Right lobe of liver (tissue), 6 donors: Measurements from ENCODE around the gene MNS1. TPM values are rescaled to one million over a fixed set of nuclear protein-coding genes. Genes with fewer than 3 reads are reported as not detected.

Experiments
- ATAC-seq, 4 donors: fragments of 200-7000 bp; cut with Tn5 transposase; one replicate each; pipeline ENCODE4 v1.9.1; 2020; ENCODE audit warnings: mild to moderate bottlenecking in 4 of 4, moderate library complexity in 4 of 4
- DNase-seq, 3 donors: peaks; one replicate each; pipeline ENCODE4 v3.0.0-alpha.2; 2020
- H3K27ac ChIP-seq, 3 donors: fragments of 200-600 bp; one replicate each; pipeline ENCODE4 v1.8.0; 2022
- H3K27me3 ChIP-seq, 2 donors: fragments of 200-600 bp; one replicate each; pipeline ENCODE4 v1.8.0; 2022
- H3K36me3 ChIP-seq, 4 donors: fragments of 200-600 bp; sonication (generic) in 1 of 4; one replicate each; pipeline versions ENCODE4 v1.5.1 to v1.8.0; 2017 to 2022; ENCODE audit warnings: control low read depth in 1 of 4
- H3K4me1 ChIP-seq, 4 donors: fragments of 200-600 bp; sonication (generic) in 1 of 4; one replicate each; pipeline versions ENCODE4 v1.5.1 to v1.8.0; 2017 to 2022; ENCODE audit warnings: control low read depth in 1 of 4
- H3K4me3 ChIP-seq, 3 donors: fragments of 200-600 bp; one replicate each; pipeline ENCODE4 v1.8.0; 2022
- H3K9me3 ChIP-seq, 4 donors: fragments of 200-600 bp; sonication (generic) in 1 of 4; one replicate each; pipeline versions ENCODE4 v1.5.1 to v1.8.0; 2017 to 2022; ENCODE audit warnings: control low read depth in 1 of 4
- POLR2A ChIP-seq: fragments of 450-650 bp; IDR thresholded peaks from one replicate; pipeline ENCODE4 v1.6.1; 2017; ENCODE audit warnings: antibody characterized with exemption, mild to moderate bottlenecking
- WGBS: methylation state at CpG from one replicate; pipeline ENCODE4 v1.1.6; 2018; ENCODE audit warnings: low coverage, low lambda C conversion rate; ENCODE audit not compliant: insufficient coverage; ENCODE audit errors: missing lambda C conversion rate; 5-methylcytosine and 5-hydroxymethylcytosine counted together
- intact Hi-C, 2 donors: fragments of 100-400 bp; cut with DNase I; formaldehyde crosslinking; loops; one replicate each; pipeline versions ENCODE4 v1.11.2 to v1.14.1; 2022
- long read RNA-seq: library from polyadenylated mRNA; unstranded; transcript quantifications from one replicate; pipeline ENCODE4 v2.0.0, GENCODE V29; 2019
- total RNA-seq, 6 experiments: library from RNA; depleted of rRNA in 2 of 6; stranded (reverse); fragments of >200 nt in 2 of 6; fragmentation: NEBNext Ultra II Directional in 3 of 6; extraction: Animal tissue kit (Norgen Biotek cat#: 25700) in 3 of 6; gene quantifications; one replicate each; pipeline versions ENCODE4 v1.1.0 to v1.2.4, GENCODE V29; 2016 to 2023
- TF ChIP-seq, protein P1 (sequence below), 4 donors: fragments of 200-600 bp in 3 of 4; fragments of 450-650 bp in 1 of 4; IDR thresholded peaks; one replicate each; pipeline versions ENCODE4 v1.5.1 to v1.8.0; 2016 to 2022; ENCODE audit warnings: antibody characterized with exemption in 4 of 4, mild to moderate bottlenecking in 2 of 4
- donor health status: DM: no; HTN: yes; CAD: no.
- donor health status: DM: no; HTN: no; CAD: no.
- donor health status: DM: no; HTN: no; CAD: no.
- donor health status: DM: no; HTN: yes; CAD: no.
- donor health status: DM: no; HTN: yes; CAD: no.

Gene MNS1, protein sequence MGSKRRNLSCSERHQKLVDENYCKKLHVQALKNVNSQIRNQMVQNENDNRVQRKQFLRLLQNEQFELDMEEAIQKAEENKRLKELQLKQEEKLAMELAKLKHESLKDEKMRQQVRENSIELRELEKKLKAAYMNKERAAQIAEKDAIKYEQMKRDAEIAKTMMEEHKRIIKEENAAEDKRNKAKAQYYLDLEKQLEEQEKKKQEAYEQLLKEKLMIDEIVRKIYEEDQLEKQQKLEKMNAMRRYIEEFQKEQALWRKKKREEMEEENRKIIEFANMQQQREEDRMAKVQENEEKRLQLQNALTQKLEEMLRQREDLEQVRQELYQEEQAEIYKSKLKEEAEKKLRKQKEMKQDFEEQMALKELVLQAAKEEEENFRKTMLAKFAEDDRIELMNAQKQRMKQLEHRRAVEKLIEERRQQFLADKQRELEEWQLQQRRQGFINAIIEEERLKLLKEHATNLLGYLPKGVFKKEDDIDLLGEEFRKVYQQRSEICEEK
- total RNA-seq, result under 1 TPM in 5 of 6 experiments, not detected in 1; 0.18 to 0.58 (median 0.40) TPM
- long read RNA-seq, partial matches to known transcripts, result 1 of 1 reads
- long read RNA-seq, other reads (novel, unspliced or antisense), result 0 of 1 reads

DNA sequence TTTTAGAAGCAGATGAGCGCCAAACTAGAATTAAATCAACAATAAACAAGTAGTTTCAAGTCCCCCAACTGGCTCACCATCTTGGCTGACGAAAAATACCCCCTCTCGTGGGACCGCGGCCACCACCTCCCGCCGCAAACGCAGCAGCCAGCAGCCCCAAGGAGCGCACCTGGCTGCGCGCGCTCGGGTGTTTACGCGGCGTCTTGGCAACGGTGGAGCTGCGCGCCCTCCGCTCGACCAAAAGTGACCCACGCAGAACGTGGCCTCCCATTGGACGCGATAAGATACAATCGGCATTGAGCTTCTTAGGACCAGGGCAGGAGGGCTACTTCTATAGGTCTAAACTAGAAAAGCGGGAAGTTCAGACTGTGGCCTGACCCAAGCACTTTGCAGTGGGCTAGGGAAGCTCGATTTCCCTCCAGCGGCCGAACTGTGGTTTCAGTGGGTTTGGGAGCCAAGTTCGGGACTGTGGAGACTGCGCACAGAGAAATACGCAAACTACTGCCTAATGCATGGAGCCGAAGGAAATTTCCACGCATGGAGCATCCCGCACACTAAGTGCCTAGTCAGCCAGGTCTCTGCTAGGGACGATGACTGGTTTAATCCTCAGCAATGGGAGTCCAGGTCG lies at the start of gene MNS1:
TSS of gene MNS1 (minus strand) at position 245 of the 628 bp plus-strand sequence. CDS start at position 80, 165 bp downstream.
- H3K36me3 ChIP-seq, result no peaks in the 10 kb centered on the region
- peak within 1 kb of the TSS; percentile 53 to 62 (median 58) for H3K4me3 ChIP-seq
- H3K27me3 ChIP-seq, result no peaks in the 10 kb centered on the region
- peak; percentile 91 to 93 (median 93) for DNase-seq
- peaks cover 0 to 10% (median 0%) of the 10 kb centered on the region in 4 donors for H3K4me1 ChIP-seq
- intact Hi-C loops, result no loop called here
- WGBS, result 0% methylated on average over 11 of the region's 38 CpGs
- H3K9me3 ChIP-seq, result no peaks in the 10 kb centered on the region
- ATAC-seq, result peak; percentile 95 to 100 (median 99)
- peak within 1 kb of the TSS in 1 of 3 donors; percentile 16 for H3K27ac ChIP-seq
- TF ChIP-seq, protein P1, sequence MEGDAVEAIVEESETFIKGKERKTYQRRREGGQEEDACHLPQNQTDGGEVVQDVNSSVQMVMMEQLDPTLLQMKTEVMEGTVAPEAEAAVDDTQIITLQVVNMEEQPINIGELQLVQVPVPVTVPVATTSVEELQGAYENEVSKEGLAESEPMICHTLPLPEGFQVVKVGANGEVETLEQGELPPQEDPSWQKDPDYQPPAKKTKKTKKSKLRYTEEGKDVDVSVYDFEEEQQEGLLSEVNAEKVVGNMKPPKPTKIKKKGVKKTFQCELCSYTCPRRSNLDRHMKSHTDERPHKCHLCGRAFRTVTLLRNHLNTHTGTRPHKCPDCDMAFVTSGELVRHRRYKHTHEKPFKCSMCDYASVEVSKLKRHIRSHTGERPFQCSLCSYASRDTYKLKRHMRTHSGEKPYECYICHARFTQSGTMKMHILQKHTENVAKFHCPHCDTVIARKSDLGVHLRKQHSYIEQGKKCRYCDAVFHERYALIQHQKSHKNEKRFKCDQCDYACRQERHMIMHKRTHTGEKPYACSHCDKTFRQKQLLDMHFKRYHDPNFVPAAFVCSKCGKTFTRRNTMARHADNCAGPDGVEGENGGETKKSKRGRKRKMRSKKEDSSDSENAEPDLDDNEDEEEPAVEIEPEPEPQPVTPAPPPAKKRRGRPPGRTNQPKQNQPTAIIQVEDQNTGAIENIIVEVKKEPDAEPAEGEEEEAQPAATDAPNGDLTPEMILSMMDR (IDR thresholded peaks at IDR 0.05), result no peak
- no peak for TF ChIP-seq POLR2A

DNA sequence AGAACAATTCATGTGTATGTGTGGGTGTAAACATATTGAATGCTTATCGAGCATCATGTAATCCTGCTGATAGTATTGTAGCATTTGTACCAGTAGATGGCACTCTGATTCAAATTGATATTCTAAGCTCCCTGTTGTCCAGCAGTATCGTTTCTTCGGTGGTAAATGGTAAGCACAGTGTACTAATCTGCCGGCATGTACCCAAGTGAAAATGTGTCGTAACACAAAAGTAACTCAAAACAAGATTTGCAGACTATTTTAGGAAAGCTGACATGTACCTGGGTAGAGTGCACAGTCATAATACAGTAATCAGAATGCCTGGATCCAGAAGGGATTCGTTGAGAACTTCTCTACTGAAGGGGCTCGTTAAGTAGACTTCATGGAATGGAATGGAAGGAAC lies 31.7 kb upstream of the MNS1 start:
- ATAC-seq (peak; percentile 94 to 98 (median 94)), DNase-seq (no peak)
- 21% methylated on average over 7 of the region's 7 CpGs for WGBS
- Histone ChIP-seq H3K9me3 (no peaks in the 10 kb centered on the region), H3K27ac (no peak overlapping the region), H3K4me1 (no peaks in the 10 kb centered on the region), H3K27me3 (no peaks in the 10 kb centered on the region), H3K36me3 (no peaks in the 10 kb centered on the region), H3K4me3 (no peak overlapping the region)
- TF ChIP-seq POLR2A, result no peak
- TF ChIP-seq, protein P1 (IDR thresholded peaks at IDR 0.05), result peak; percentile 69 to 80 (median 78)
- intact Hi-C loops, result loop anchor here (10.0 kb wide), 2 partner anchors 318 to 808 kb away; no protein-coding TSS in a partner anchor

DNA sequence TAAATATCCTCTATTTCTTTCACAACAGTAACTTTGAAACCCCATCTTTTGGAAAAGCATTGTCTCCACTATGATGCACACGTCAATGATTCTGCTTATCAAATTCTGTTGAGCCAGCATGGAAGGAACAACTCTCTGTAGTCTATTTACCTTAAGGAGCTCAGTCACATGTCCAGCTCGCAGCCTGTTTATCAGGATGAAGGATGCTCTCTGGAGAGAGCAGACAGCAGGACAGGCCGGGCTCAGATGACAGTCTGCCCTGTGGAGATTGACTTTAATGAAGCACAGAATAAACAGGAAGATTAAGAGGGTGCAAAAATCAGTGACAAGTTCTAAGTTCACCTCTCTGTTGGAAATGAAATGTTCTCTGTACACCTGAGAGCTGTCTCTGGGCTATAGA lies 30.6 kb upstream of the MNS1 start:
- ATAC-seq, result no peak
- intact Hi-C loops, result loop anchor here (10.0 kb wide), 2 partner anchors 319 to 809 kb away; no protein-coding TSS in a partner anchor
- TF ChIP-seq POLR2A, result no peak
- TF ChIP-seq, protein P1 (IDR thresholded peaks at IDR 0.05), result no peak

GRCh38 chr15:56495053-56495452 lies 30.1 kb upstream of the MNS1 start:
- no peak for DNase-seq
- WGBS, result 50% methylated on average over 3 of the region's 3 CpGs

More for the DNA sequence above, 30.6 kb upstream of the MNS1 start:
- no peaks in the 10 kb centered on the region for H3K27me3 ChIP-seq
- H3K4me1 ChIP-seq, result no peaks in the 10 kb centered on the region
- 50% methylated on average over 3 of the region's 3 CpGs for WGBS
- H3K4me3 ChIP-seq, result no peak overlapping the region
- H3K9me3 ChIP-seq, result no peaks in the 10 kb centered on the region
- H3K27ac ChIP-seq, result no peak overlapping the region
- H3K36me3 ChIP-seq, result no peaks in the 10 kb centered on the region
- DNase-seq, result no peak

More at GRCh38 chr15:56495053-56495452, 30.1 kb upstream of the MNS1 start:
- H3K4me3 ChIP-seq, result no peak overlapping the region
- ATAC-seq, result no peak
- H3K9me3 ChIP-seq, result no peaks in the 10 kb centered on the region
- no peaks in the 10 kb centered on the region for H3K36me3 ChIP-seq
- TF ChIP-seq, protein P1 (IDR thresholded peaks at IDR 0.05), result no peak
- TF ChIP-seq POLR2A, result no peak
- H3K27ac ChIP-seq, result no peak overlapping the region
- intact Hi-C loops, result loop anchor here (10.0 kb wide), 2 partner anchors 320 to 810 kb away; no protein-coding TSS in a partner anchor
- H3K27me3 ChIP-seq, result no peaks in the 10 kb centered on the region
- no peaks in the 10 kb centered on the region for H3K4me1 ChIP-seq
